ENCODE data around the gene COPE.

Gene COPE

DNA sequence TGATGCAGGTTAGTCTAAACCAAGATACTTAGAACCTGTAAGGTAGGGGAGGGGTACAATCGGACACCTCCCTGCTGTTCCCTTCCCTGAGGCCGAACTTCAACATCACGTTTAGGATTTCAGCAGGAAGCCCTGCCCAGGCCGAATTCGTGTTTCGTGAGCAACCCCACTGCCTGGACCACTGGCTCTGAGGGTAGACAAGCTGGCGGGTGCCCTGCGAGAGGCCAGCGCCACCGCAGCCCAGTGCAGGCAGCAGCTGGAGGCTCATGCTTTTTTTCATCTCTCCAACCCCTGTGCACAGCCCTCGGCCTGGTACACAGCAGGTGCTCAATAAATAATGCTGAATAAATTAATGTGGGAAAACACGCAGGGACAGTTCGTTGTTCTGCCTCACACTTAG, 14.1 kb upstream of the COPE start:
- ChIA-PET POLR2A (interaction anchor here (2.5 kb wide), 1 partner anchor 14 kb away, joined by 9 read pairs; the partner anchor contains the start of genes COPE and DDX49), CTCF (no interaction called here)
- no peak for TF ChIP-seq ELF4 (IDR thresholded peaks at IDR 0.05)
- no peak for TF ChIP-seq ZNF384 (IDR thresholded peaks at IDR 0.05)
- no peak for TF ChIP-seq SUZ12 (IDR thresholded peaks at IDR 0.05)
- no peak for TF ChIP-seq SP1 (IDR thresholded peaks at IDR 0.05)
- TF ChIP-seq ARNT (IDR thresholded peaks at IDR 0.05), result no peak
- no peak for TF ChIP-seq FOXA1 (IDR thresholded peaks at IDR 0.05)
- no peak for TF ChIP-seq FOXK2 (IDR thresholded peaks at IDR 0.05)
- TF ChIP-seq, protein P1, sequence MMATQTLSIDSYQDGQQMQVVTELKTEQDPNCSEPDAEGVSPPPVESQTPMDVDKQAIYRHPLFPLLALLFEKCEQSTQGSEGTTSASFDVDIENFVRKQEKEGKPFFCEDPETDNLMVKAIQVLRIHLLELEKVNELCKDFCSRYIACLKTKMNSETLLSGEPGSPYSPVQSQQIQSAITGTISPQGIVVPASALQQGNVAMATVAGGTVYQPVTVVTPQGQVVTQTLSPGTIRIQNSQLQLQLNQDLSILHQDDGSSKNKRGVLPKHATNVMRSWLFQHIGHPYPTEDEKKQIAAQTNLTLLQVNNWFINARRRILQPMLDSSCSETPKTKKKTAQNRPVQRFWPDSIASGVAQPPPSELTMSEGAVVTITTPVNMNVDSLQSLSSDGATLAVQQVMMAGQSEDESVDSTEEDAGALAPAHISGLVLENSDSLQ (IDR thresholded peaks at IDR 0.05), result no peak
- TF ChIP-seq CTBP1 (IDR thresholded peaks at IDR 0.05; ENCODE audit: borderline replicate concordance), result no peak
- no peak for TF ChIP-seq TARDBP (IDR thresholded peaks at IDR 0.05)
- no peak for DNase-seq (ENCODE audit: extremely low spot score)

DNA sequence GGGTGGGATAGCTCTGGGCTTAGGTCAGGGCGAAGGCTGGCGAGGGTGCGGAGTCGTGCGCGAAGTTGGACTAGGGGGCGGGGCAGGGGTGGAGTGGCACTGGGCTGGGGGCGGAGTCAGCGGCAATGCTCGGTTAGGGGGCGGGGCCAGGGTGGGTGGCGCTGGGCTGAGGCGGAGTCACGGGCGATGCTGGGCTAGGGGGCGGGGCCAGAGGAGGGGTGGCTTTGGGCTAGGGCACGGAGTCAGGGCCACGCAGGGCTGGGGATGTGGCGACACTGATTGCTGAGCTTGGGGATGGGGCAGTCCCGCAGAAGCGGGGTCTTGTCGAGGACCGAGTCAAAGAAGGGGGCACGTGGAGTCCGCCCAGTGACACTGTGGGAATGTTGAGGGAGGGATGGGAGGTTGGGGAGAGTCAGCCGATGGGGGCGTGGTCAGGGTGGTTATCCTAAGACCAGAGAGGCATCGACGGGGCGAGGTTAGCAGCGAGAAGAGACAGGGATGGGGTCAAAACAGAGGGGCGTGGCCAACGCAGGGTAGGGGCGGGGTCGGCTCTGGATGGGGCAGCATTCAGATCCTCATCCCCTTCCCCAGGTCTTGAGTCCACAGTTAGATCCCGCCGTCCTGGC, 13.1 kb upstream of the COPE start:
- peak; percentile 97 for DNase-seq (ENCODE audit: extremely low spot score)
- peak; percentile 41; the same call in 1 of the 2 replicates for TF ChIP-seq SP1 (IDR thresholded peaks at IDR 0.05)
- TF ChIP-seq, protein P1 (IDR thresholded peaks at IDR 0.05), result no peak
- ChIA-PET POLR2A (interaction anchor here (2.5 kb wide), 1 partner anchor 13 kb away, joined by 9 read pairs; the partner anchor contains the start of genes COPE and DDX49), CTCF (no interaction called here)

GRCh38 chr19:18931316-18932162, 12.4 kb upstream of the COPE start:
- no peak for DNase-seq (ENCODE audit: extremely low spot score)
- TF ChIP-seq L3MBTL2 (conservative IDR thresholded peaks at IDR 0.05), result no peak
- TF ChIP-seq FOXM1 (IDR thresholded peaks at IDR 0.05; ENCODE audit: borderline replicate concordance), result no peak
- no peak for TF ChIP-seq TARDBP (IDR thresholded peaks at IDR 0.05)
- TF ChIP-seq ARNT (IDR thresholded peaks at IDR 0.05), result no peak
- TF ChIP-seq NFRKB (IDR thresholded peaks at IDR 0.05), result no peak
- TF ChIP-seq FOXA1 (IDR thresholded peaks at IDR 0.05), result no peak
- no peak for TF ChIP-seq BHLHE40 (IDR thresholded peaks at IDR 0.05; ENCODE audit: borderline replicate concordance)
- TF ChIP-seq LEF1 (IDR thresholded peaks at IDR 0.05; ENCODE audit: borderline replicate concordance), result no peak
- TF ChIP-seq ZNF384 (IDR thresholded peaks at IDR 0.05), result no peak
- TF ChIP-seq CTBP1 (IDR thresholded peaks at IDR 0.05; ENCODE audit: borderline replicate concordance), result no peak
- TF ChIP-seq FOXK2 (IDR thresholded peaks at IDR 0.05), result no peak
- no peak for TF ChIP-seq HDGF (IDR thresholded peaks at IDR 0.05; ENCODE audit: borderline replicate concordance)
- TF ChIP-seq ELF4 (IDR thresholded peaks at IDR 0.05), result no peak
- TF ChIP-seq SUZ12 (IDR thresholded peaks at IDR 0.05), result no peak
- TF ChIP-seq, protein P1 (IDR thresholded peaks at IDR 0.05), result no peak
- POLR2A ChIA-PET, result interaction anchor here (2.5 kb wide), 1 partner anchor 12 kb away, joined by 9 read pairs; the partner anchor contains the start of genes COPE and DDX49
- CTCF ChIA-PET, result interaction anchor here (0.6 kb wide), 1 partner anchor 30 kb away, joined by 3 read pairs; no protein-coding TSS in a partner anchor

DNA sequence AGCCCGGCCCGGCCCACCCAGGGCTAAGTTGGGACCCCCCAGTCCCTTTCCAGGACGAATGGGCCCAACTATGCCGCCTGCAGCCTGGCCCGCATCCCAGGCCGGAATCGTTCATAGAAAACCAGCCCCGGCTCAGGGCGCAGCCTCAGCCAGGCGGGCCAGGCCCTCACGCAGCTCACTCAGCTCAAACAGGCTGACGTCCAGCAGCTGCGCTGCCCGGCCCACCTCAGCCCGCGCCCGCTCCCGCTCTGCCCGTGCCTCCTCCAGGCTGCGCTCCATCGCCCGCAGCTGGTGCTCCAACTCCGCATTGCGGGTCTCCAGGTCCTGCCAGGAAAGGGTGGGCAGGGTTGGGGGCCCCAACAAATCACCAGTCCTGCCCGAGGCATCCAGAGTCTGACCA, 10.1 kb upstream of the COPE start:
- ChIA-PET CTCF (interaction anchor here (0.6 to 1.3 kb wide), 2 partner anchors 10 to 98 kb away, joined by 3 to 5 read pairs; partner anchors contain the start of genes COPE, DDX49 and UPF1), POLR2A (interaction anchor here (2.5 kb wide), 1 partner anchor 10 kb away, joined by 8 read pairs; the partner anchor contains the start of genes COPE and DDX49)
- DNase-seq (ENCODE audit: extremely low spot score), result no peak
- TF ChIP-seq FOXK2 (IDR thresholded peaks at IDR 0.05) (no peak), ZNF384 (IDR thresholded peaks at IDR 0.05) (no peak), L3MBTL2 (conservative IDR thresholded peaks at IDR 0.05) (no peak), CTBP1 (IDR thresholded peaks at IDR 0.05; ENCODE audit: borderline replicate concordance) (no peak), ELF4 (IDR thresholded peaks at IDR 0.05) (no peak), HDGF (IDR thresholded peaks at IDR 0.05; ENCODE audit: borderline replicate concordance) (no peak), FOXM1 (IDR thresholded peaks at IDR 0.05; ENCODE audit: borderline replicate concordance) (no peak), SUZ12 (IDR thresholded peaks at IDR 0.05) (no peak), LEF1 (IDR thresholded peaks at IDR 0.05; ENCODE audit: borderline replicate concordance) (no peak), SP1 (IDR thresholded peaks at IDR 0.05) (no peak), NFRKB (IDR thresholded peaks at IDR 0.05) (no peak), FOXA1 (IDR thresholded peaks at IDR 0.05) (no peak), BHLHE40 (IDR thresholded peaks at IDR 0.05; ENCODE audit: borderline replicate concordance) (no peak), ARNT (IDR thresholded peaks at IDR 0.05) (no peak), TARDBP (IDR thresholded peaks at IDR 0.05) (no peak)
- TF ChIP-seq, protein P1 (IDR thresholded peaks at IDR 0.05), result no peak
